Activated CD8-positive, alpha-beta memory T cell treated with anti-CD3 and anti-CD28 coated beads, Interleukin-2, amount 50 U/mL, for 48 hours (primary cell): ENCODE measurements around the gene RABGAP1.

Experiments
- DNase-seq: peaks from one replicate; pipeline ENCODE4 v3.0.0-alpha.2; 2020

Gene RABGAP1

GRCh38 chr9:123049589-123050222 lies 108.9 kb downstream of the RABGAP1 start:
- DNase-seq: no peak

DNA sequence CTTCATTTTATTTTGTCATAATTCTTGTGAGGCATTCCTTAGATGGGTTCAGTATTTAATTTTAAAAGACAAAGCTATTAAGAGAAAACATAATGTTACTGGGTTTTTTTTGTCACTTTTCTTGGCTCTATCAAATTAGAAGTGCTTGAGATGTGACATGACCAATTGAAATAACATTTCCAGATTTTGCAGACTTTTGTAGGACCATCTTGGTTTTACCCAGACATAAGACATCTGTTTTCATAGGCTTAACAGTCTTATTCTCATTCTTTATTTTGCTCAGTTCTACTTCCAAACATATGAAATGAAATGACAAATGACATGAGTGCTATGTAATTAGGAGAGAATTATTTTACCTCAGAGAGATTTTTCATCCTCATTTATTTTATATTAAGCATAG lies 112.2 kb downstream of the RABGAP1 start:
- no peak for DNase-seq

- no peak for DNase-seq
Observed at GRCh38 chr9:123053711-123054110, 112.9 kb downstream of the RABGAP1 start.

DNA sequence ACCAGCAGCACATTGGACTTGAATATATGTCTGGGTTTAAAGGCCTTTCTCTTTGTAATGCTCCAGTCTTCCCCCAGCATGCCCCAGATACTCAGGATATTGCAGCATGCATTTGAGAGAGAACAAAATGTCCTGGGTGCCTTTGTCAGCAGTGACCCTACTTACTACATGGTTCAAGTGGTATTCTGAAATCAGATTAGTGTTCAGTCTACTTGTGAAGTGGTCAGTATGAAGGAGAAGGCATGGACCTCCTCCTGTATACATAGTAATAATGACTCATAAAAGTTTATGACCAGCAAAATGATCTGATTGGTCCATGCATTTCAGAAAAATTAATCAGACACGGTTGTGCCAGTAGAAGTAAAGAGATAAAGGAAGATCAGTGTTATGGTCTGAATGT lies 118.0 kb downstream of the RABGAP1 start:
- DNase-seq: no peak

DNA sequence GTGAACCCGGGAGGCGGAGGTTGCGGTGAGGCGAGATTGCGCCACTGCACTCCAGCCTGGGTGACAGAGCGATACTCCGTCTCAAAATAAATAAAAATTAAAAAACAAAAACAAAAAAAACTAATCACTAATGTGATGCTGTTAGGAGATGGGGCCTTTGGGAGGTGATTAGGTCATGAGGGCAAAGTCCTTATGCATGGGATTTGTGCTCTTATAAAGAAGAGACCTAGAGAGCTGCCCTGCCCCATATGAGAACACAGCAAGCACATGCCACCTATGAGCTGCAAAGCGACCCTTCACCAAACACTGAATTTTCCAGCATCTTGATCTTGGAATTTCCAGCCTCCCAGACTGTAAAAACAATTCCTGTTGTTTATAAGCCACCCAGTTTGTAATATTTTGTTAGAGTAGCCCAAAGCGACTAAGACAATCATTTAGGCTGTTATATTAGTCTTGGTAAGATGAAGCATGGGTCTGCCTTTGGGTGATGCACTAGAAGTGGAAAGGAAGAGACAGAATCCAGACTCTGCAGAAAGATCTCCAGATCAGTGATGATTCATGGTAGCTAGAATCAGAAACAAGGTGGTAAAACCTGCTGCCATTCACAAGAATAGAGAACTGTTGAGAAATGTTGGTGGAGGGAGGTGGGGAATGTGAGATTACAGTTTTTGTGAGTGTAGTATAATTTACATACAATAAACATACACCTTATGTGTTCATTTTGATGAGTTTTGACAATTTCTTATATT lies 118.8 kb downstream of the RABGAP1 start:
- DNase-seq: no peak

DNA sequence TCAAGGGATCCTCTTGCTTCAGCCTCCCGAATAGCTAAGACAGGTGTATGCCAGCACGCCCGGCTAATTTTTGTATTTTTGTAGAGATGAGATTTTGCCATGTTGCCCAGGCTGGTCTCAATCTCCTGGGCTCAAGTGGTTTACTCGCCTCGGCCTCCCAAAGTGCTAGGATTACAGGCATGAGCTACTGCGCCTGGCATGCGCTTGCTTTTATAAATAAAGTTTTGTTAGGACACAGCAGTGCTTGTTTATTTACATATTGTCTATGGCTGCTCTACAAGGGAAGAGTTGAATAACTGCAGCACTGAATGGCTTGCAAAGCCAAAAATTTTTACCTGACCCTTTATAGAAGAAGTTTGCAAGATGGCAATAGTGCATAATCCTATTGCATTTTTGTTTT lies 120.4 kb downstream of the RABGAP1 start:
- DNase-seq: no peak

DNA sequence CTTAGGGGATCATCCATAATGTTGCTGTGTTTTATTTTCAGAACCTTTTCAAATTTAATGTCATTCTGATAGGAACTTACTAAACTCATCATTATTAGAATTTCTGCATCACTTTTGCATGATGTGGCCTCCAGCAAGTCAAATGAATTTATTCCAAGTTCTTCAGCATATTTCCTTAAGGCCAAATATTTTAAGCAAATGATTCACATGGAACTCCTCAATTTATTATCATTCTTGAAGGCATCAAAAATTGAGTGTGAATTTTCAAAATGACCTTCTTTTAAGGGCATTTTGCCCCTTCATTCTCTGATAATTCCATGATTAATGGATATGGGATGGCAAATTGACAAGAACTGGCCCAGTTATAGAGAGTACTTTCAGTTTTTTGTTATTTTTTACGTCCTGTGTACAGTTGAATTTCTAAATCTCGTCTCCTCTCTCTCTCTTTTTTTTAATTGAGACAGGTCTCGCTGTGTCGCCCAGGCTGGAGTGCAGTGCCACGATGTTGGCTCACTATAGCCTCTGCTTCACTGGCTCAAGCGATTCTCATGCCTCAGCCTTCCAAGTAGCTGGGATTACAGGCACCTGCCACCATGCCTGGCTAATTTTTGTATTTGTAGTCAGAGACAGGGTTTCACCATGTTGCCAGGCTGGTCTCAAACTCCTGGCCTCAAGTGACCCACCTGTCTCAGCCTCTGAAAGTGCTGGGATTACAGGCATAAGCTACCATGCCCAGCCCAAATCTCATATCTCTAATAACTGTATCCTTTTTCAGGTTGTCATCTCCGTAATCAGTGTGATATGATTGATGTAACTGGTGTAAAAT lies 121.7 kb downstream of the RABGAP1 start:
- no peak for DNase-seq

DNA sequence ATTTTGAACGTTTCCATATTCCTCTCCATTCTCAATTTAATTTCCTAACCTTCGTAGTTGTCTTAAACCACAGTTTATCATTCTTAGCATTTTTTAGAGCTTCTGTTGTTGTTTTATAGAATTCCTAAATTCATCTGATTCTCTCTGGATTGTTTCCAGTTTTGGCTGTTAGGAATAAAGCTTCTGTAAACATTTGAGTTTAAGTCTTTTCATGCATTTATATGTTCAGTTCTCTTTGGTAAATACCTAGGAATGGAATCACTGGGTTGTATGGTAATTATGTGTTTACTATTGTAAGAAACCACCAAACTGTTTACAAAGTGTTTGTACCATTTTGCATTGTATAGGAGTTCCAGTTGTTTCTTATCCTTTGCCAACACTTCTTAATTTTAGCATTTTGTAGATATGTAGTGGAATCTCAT lies 122.4 kb downstream of the RABGAP1 start:
- DNase-seq: no peak

- no peak for DNase-seq
Observed at GRCh38 chr9:123063896-123064295, 123.1 kb downstream of the RABGAP1 start.

DNA sequence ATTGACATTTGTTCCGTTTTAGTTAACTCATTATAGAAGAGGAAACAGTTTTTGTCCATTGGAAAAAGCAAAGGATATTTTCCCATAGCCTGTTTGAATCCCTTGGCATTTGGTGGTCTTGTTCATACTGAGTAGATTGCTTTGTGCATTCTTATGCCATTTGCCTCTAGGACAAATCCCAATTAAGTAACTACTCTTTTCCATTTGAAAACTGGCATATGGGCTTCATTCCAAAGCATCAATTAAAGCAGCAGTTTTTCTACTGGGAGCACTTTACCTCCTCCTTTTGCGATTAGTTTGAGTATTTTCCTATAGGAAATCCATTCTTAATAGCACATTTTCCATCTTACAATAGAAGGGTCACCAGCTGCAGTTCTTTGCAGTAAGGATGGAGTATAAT lies 123.9 kb downstream of the RABGAP1 start:
- DNase-seq: no peak

DNA sequence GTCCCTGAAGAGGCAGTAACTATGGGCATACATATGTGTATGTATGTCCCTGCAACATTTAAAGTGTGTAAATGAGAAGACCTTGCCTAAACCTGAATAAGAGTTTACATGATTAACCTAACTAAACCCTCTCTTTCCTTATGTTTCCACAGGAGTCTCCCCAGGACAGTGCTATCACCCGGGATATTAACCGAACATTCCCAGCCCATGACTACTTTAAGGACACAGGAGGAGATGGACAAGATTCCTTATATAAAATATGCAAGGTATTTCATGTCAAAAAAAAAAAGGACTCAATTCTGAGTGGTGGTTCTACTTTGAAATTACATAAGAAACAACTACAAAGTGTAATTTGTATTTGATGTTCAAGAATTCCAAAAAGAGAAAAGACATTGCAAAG lies 124.4 kb downstream of the RABGAP1 start:
- DNase-seq: no peak

- no peak for DNase-seq
Observed at GRCh38 chr9:123067136-123067535, 126.3 kb downstream of the RABGAP1 start.

DNA sequence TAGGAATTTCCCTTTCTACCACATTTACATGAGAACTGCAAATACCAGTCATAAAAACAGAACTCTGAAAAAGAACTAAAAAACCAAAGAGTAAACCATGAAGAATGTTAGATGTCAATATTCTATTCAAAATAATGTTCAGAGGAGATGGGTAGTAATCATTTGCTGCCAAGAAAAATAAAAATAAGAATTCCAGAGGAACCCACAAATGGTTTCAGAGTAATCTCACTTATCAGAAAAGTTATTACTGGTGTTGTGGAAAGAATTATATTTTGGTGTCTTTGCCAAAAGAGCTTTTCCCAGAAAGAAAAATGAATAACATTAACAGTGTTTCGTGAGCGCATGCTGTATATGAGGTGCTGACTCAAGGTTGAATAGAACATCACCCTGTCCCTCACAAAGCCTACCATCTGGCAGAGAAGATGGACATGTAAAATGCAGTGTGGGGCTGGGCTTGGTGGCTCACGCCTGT lies 128.2 kb downstream of the RABGAP1 start:
- DNase-seq: no peak

DNA sequence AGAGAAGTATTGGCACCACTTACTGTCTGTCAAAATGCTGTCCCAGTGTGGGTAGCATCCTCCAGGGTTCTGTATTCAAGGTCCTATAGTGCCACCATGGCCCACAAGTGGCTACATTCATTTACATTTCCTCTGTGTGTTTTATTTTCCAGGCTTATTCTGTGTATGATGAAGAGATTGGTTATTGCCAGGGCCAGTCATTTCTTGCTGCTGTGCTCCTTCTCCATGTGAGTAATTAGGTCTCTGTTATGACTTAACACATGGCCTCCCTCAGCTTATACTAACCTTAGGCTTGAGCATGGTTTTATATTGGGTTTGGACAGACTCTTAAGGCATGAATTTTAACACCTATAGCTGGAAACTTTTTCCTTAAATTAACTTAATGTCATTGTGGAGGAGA lies 129.4 kb downstream of the RABGAP1 start:
- no peak for DNase-seq

GRCh38 chr9:123072407-123072995 lies 131.7 kb downstream of the RABGAP1 start:
- DNase-seq: no peak

- no peak for DNase-seq
Observed at GRCh38 chr9:123073441-123073840, 132.6 kb downstream of the RABGAP1 start.

GRCh38 chr9:123073991-123074422 lies 133.2 kb downstream of the RABGAP1 start:
- DNase-seq: no peak

- DNase-seq: no peak
Observed at GRCh38 chr9:123074628-123075027, 133.8 kb downstream of the RABGAP1 start.

- DNase-seq: no peak
Observed at GRCh38 chr9:123080444-123080843, 139.6 kb downstream of the RABGAP1 start.

- DNase-seq: no peak
Observed at GRCh38 chr9:123081824-123082223, 141.0 kb downstream of the RABGAP1 start.

DNA sequence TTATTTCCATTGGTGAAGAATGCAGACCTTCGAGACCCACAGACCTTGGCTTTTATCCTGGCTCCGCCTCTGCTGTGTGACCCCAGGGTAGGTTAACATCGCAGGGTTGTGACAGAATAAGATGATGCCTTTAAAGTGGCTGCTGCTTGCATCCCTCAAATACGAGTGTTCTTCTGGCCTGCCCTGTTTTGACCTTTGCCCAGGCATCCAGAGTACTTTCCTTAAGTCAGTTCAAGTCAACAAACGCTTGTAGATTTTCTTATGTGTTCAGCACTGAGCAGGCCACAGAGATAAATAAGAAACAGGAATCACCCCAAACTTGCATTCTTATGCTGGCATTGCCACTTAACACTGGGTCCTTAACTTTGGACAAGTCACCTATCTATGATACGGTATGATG lies 142.9 kb downstream of the RABGAP1 start:
- DNase-seq: no peak

GRCh38 chr9:123084256-123084655 lies 143.4 kb downstream of the RABGAP1 start:
- DNase-seq: no peak

DNA sequence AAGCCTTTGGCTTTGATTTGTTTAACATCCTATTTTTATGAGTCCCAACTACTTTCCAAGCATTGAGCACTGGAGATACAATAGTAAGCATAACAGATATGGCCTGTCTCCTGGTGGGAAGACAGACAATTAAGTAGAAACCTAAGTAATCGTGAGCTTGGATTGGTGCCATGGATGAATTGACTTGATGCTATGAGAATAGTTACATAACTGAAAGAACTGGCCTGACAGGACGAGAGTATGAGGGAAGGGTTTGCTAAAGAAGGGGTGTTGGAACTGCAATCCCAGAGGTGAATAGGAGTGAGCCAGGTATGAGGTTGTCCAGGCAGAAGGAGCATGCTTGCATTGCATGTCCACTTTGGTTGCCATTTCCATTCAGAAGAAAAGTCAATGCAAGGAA lies 145.1 kb downstream of the RABGAP1 start:
- DNase-seq: no peak
